ENCODE data around the gene HCFC1R1.
"Not testable (repeated sequence)": the region's sequence is repeated elsewhere in the genome, so short reads cannot be mapped to it uniquely, and the experiment has no call there.

The HCFC1R1 gene

DNA sequence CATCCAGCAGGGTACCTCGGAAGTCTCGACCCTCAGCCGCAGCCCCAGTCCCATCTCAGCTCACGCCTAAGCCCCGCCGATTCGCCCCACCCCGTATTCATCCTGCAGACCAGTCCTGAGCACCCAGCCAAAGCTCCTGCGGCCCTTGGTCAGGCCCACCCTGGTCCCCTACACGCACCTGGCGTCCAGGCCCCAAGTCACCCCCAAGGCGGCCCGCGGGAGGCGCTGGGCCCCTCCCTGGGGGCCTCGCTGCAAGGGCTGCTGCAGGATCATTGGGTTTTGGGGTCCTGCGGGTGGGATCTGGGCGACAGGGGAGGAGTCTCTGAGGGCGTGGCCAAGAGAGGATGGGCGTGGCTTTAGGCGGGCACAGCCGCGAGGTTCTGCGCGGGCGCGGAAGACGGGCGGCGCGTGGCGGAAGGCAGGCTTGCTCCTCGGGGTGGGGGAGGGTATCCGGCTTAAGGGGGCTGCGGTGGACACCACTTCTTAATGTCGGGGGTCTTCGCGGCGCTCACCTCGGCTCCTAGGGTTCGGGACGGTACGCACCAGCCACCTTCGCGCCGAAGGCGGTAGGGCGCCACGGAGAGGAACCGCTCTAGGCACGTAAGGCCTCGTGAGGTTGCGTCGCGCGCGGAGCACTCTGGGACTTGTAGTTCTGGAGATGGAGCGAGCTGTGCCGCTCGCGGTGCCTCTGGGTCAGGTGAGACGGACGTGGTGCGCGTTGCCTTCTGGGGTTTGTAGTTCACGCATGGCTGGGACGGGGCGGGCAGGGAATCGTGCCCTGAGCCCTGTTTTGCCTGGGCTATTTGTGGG lies at the start of gene HCFC1R1, which contains the start of gene THOC6:
Gene HCFC1R1, minus strand, starts transcription at position 274 of the 810 bp plus-strand sequence. Its CDS starts 1 bp downstream, at position 273.
Gene THOC6, plus strand, starts transcription at position 367 of the 810 bp plus-strand sequence. Its CDS starts 292 bp downstream, at position 659.
- DNase-seq = peak; percentile 88 to 90 (median 90)

DNA sequence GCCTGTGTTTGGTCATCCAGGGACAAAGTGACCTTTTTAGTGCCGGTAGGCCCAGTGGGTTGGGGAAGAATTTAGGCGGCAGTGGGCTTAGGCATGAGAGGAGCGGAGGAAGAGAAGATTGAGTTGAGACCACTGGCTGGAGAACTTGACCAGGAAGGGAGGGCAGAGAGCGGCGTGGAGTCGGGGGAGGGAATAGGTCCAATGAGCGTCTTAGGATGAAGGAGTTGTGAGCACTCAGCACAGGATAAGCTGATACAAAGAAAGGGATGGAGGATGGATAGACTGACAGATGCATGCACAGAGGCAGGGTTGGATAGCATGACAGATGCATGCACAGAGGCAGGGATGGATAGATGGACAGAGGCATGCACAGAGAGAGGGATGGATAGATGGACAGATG lies 49.7 kb upstream of the HCFC1R1 start:
- no peak for DNase-seq

DNA sequence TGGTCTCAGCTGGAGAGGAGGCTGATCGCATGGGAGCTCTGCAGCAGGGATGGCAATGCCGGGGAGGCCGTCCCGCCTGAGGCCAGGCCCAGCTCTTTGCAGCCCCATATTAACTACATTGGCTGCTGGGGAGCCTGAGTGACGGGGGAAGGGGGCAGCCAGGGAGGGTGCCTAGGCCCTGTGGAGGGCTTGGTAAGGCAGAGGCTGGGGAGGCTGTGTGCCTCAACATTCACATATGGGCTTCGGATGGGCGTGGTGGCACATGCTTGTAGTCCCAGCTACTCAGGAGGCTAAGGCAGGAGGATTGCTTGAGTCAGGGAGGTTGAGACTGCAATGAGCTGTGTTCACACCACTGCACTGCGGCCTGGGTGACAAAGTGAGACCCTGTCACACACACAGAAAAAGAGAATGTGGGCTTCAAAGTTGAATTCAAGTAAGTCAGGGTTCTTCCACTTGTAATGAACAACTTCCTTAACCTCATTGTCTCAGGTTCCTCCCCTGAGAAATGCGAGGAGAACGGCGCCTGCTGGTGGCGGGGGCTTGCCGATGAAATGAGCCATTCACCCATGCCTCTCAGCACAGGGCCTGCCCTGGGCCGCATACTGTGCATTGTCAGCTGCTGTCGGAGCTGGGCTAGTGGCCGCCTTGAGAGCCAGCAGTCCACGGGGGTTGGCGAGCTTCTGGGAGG lies 49.0 kb upstream of the HCFC1R1 start:
- not testable (repeated sequence) for DNase-seq

- DNase-seq = not testable (repeated sequence)
Observed at GRCh38 chr16:3072148-3072547, 48.4 kb upstream of the HCFC1R1 start.

DNA sequence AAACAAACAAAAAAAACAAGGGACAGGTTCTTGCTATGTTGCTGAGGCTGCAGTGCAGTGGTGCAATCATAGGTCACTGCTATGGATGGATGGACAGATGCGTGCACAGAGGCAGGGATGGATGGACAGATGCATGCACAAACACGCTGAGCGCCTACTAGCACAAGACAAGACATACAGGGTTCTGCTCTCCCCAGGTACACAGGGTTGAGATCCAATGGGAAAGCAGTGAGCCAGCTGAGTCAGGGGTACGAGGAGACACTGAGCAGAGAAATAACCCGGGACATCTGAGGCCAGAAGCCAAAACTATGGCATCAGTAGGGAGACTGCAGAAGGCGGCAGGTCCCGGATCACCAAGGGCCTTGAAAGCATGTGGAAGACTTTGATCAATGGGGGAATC lies 47.9 kb upstream of the HCFC1R1 start:
- DNase-seq = no peak

DNA sequence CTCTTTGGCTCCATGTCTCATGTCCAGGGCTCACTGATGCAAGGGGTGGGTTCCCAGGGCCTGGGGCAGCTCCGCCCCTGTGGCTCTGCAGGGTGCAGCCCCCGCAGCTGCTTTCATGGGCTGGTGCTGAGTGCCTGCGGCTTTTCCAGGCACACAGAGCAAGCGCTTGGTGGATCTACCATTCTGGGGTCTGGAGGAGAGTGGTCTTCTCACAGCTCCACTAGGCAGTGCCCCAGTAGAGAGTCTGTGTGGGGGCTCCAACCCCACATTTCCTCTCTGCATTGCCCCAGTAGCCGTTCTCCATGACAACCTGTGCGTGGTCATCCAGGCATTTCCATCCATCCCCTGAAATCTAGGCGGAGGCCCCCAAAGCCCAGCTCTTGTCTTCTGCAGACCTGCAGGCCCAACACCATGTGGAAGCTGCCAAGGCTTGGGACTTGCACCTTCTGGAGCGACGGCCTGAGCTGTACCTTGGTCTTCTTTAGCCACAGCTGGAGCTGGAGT lies 46.9 kb upstream of the HCFC1R1 start:
- no peak for DNase-seq

- not testable (repeated sequence) for DNase-seq
Observed at GRCh38 chr16:3069146-3069545, 45.4 kb upstream of the HCFC1R1 start.

DNA sequence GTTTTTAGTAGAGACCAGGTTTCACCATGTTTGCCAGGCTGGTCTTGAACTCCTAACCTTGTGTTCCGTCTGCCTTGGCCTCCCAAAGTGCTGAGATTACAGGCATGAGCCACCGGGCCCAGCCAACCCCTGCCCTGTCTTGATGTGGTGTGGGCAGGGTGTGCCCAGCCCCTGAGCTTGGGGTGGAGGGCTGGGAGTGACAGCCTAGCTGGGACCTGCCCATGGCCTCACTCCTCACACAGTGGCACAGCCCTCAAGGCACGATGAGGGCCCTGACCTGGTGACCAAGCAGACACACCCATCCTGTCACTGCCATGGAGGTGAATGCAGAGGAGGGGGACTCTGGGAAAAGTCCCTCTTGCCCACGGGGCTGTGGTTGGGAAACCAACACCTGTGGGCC lies 44.7 kb upstream of the HCFC1R1 start:
- no peak for DNase-seq

- no peak for DNase-seq
Observed at GRCh38 chr16:3066440-3066748, 42.7 kb upstream of the HCFC1R1 start.

DNA sequence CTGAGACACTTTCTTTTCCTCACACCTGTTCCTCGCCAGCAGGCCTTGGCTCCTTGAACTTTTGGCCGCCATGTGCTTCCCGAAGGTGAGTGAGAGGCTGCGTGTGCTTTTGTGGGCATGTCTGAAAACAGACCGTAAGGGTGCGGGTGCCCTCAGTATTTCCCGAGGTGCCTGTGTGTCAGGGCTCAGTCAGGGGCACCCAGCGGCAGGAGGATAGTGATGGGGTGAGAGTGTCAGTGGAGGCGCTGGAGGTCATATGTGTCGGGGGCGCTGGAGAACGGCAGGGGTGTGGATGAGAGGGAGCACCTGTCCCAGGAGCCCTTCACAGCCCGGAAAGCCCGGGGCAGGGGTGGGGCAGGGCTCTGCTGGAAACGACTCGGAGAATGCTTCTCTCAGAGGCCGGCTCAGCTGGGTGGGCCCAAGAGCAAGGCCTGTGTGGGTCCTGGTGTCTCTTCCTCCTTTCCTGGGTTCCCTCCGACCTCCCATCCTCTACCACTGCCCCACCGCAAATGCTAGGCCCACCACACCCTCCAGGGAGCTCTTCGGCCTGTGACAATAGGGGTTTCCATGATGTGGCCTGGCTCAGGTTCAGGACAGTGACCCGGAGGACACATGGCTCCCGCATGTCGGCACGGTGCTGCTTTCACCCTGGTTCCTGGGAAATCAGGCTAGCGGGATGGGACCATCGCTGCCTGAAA lies 42.1 kb upstream of the HCFC1R1 start:
- DNase-seq = no peak

DNA sequence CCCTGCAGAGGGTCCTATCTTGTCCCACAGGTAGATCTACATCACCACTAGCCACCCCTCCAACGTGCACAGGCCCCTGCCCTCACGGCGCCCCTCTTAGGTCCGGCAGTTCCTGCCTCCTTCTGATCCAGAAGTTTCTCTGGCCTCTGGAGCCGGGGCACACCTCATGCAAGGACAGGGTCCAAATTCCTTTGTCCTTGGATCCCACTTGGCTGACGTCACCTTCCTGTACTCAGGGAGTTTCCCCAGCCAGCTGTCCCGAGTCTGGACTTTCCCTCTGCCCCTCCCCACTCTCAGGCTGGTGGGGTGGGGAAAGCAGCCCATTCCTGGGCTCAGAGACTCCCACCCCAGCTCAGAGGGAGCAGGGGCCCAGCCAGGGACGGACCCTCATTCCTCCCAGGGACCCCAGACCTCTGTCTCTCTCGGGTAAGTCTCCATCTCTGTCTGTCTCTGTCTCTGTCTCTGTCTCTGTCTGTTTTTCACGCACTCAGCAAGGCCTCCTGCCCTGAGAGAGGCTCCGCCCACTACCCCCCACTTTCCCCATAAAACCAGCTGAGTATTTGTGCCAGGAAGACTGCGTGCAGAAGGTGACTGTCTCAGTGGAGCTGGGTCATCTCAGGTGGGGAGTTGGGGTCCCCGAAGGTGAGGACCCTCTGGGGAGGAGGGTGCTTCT lies 41.5 kb upstream of the HCFC1R1 start, which contains the start of gene IL32:
Gene IL32, plus strand, starts transcription at position 572 of the 673 bp plus-strand sequence. CDS start 172 bp downstream, outside the sequence.
- DNase-seq = peak in 3 of 4 experiments; percentile 45 to 58 (median 46)

- no peak for DNase-seq
Observed at GRCh38 chr16:3063625-3064386, 40.1 kb upstream of the HCFC1R1 start.

- no peak for DNase-seq
Observed at GRCh38 chr16:3062553-3062952, 38.8 kb upstream of the HCFC1R1 start.

GRCh38 chr16:3060339-3061127 lies 36.8 kb upstream of the HCFC1R1 start:
- DNase-seq = no peak

GRCh38 chr16:3059723-3060242 lies 36.0 kb upstream of the HCFC1R1 start:
- DNase-seq = no peak

GRCh38 chr16:3059041-3059722 lies 35.4 kb upstream of the HCFC1R1 start:
- DNase-seq = peak; percentile 76 to 81 (median 79)

DNA sequence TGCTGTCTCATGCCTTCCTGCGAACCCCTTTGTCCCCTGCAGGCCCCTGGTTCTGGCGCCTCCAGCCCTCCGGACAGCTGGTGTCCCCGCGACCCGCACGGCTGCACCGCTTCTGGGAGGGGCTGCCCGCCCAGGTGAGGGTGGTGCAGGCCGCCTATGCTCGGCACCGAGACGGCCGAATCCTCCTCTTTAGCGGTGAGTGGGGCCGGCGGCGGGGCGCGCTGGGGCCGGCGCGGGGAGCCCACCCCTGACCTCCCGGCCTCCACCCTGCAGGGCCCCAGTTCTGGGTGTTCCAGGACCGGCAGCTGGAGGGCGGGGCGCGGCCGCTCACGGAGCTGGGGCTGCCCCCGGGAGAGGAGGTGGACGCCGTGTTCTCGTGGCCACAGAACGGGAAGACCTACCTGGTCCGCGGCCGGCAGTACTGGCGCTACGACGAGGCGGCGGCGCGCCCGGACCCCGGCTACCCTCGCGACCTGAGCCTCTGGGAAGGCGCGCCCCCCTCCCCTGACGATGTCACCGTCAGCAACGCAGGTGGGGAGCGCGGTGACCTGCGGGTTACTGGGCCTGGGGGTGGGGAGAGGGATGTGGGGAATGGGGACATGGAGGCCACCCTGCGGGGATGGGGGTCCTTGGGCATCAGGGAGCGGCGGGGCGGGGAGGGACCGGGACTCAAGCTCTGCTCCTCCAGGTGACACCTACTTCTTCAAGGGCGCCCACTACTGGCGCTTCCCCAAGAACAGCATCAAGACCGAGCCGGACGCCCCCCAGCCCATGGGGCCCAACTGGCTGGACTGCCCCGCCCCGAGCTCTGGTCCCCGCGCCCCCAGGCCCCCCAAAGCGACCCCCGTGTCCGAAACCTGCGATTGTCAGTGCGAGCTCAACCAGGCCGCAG lies 34.6 kb upstream of the HCFC1R1 start:
- peak in 2 of 4 experiments; percentile 31 to 32 for DNase-seq

DNA sequence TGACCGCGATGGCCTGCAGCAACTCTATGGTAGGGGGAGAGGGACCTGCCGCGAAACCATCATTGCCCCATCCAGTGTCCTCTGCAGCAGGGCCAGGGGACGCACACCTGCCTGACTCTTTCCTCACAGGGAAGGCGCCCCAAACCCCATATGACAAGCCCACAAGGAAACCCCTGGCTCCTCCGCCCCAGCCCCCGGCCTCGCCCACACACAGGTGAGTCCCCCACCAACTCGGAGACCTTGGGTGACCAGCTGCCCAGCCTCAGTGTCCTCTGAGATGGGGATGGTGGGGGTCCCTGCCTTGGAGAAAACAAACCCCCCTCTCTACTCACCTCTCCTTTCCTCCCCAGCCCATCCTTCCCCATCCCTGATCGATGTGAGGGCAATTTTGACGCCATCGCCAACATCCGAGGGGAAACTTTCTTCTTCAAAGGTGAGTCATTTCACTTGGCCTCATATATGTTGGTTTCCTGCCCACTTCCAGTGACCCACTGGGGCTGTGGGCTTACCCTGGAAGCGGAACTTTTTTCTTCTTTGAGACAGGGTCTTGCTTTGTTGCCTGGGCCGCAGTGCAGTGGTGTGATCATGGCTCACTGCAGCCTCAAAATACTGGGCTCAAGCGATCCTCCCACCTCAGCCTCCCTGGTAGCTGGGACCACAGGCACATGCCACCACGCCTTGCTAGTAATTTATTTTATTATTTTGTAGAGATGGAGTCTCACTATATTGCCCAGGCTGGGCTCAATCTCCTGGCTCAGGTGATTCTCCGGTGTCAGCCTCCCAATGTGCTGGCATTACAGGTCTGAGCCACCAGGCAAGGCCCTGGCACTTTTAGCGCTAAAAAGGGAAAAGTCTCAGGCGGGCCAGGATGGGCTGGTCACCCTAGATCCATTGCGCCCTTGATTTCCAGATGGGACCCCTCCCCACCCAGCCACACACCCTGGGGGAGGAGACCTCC lies 33.7 kb upstream of the HCFC1R1 start:
- DNase-seq = no peak
